LoVo (cell line): ENCODE results near the gene ALDH1L2.

ENCODE experiments used
- DNase-seq: peaks from one replicate; pipeline ENCODE4 v3.0.0-alpha.2; 2016; ENCODE audit warnings: low spot score

The ALDH1L2 gene

GRCh38 chr12:105083551-105084105 is 630 bp downstream of the ALDH1L2 start:
- peak; percentile 24 for DNase-seq

- DNase-seq: no peak
Measured at GRCh38 chr12:105083031-105083430, 1.2 kb downstream of the ALDH1L2 start.

GRCh38 chr12:105078712-105079570 is 5.3 kb downstream of the ALDH1L2 start:
- no peak for DNase-seq

- DNase-seq: no peak
Measured at GRCh38 chr12:105077435-105077834, 6.8 kb downstream of the ALDH1L2 start.

- no peak for DNase-seq
Measured at GRCh38 chr12:105076913-105077312, 7.3 kb downstream of the ALDH1L2 start.

- no peak for DNase-seq
Measured at GRCh38 chr12:105076098-105076497, 8.2 kb downstream of the ALDH1L2 start.

GRCh38 chr12:105072888-105073488 is 11.3 kb downstream of the ALDH1L2 start:
- DNase-seq: no peak

GRCh38 chr12:105071981-105072380 is 12.3 kb downstream of the ALDH1L2 start:
- DNase-seq: no peak

GRCh38 chr12:105069936-105070702 is 14.1 kb downstream of the ALDH1L2 start:
- DNase-seq: no peak

GRCh38 chr12:105067511-105068031 is 16.7 kb downstream of the ALDH1L2 start:
- no peak for DNase-seq

- no peak for DNase-seq
Measured at GRCh38 chr12:105064564-105065178, 19.6 kb downstream of the ALDH1L2 start.

GRCh38 chr12:105060715-105061378 is 23.4 kb downstream of the ALDH1L2 start:
- DNase-seq: peak; percentile 39

GRCh38 chr12:105057174-105057573 is 27.1 kb downstream of the ALDH1L2 start:
- DNase-seq: no peak

GRCh38 chr12:105053116-105053572 is 31.1 kb downstream of the ALDH1L2 start:
- peak; percentile 84 for DNase-seq

GRCh38 chr12:105051981-105052380 is 32.3 kb downstream of the ALDH1L2 start:
- DNase-seq: no peak

- no peak for DNase-seq
Measured at GRCh38 chr12:105048315-105048714, 35.9 kb downstream of the ALDH1L2 start.

GRCh38 chr12:105047308-105047707 is 37.0 kb downstream of the ALDH1L2 start:
- no peak for DNase-seq

GRCh38 chr12:105041186-105041585 is 43.1 kb downstream of the ALDH1L2 start:
- DNase-seq: no peak

GRCh38 chr12:105040476-105040875 is 43.8 kb downstream of the ALDH1L2 start:
- DNase-seq: peak; percentile 62

- DNase-seq: peak; percentile 39
Measured at GRCh38 chr12:105036937-105037649, 47.2 kb downstream of the ALDH1L2 start.
